Natural killer cell (primary cell): ENCODE results near the gene SLC25A33. TPM values are rescaled to one million over a fixed set of nuclear protein-coding genes. Genes with fewer than 3 reads are reported as not detected.

ENCODE experiments used
- ATAC-seq, 3 donors: fragments of 150-1000 bp in 2 of 3; fragments of 200-7000 bp in 1 of 3; cut with Tn5 transposase; 1 replicate in 1 of 3; 2 replicates in 2 of 3; pipeline ENCODE4 v1.10.0; 2021; ENCODE audit warnings: mild to moderate bottlenecking in 2 of 3, moderate library complexity in 2 of 3
- DNase-seq, 2 donors: peaks; one replicate each; pipeline versions ENCODE4 v3.0.0 to v3.0.0-alpha.2; 2013 to 2021; ENCODE audit warnings: mixed read lengths in 1 of 2
- H3K27ac ChIP-seq: one replicate; pipeline ENCODE4 v1.5.1; 2013; ENCODE audit warnings: mild to moderate bottlenecking, low read length
- H3K27me3 ChIP-seq: one replicate; pipeline ENCODE4 v1.6.1; 2013; ENCODE audit warnings: low read length; ENCODE audit not compliant: control insufficient read depth, insufficient read depth
- H3K36me3 ChIP-seq: one replicate; pipeline ENCODE4 v1.6.1; 2013; ENCODE audit warnings: low read length; ENCODE audit not compliant: control insufficient read depth, insufficient read depth
- H3K4me1 ChIP-seq: one replicate; pipeline ENCODE4 v1.6.1; 2013; ENCODE audit warnings: low read length; ENCODE audit not compliant: control insufficient read depth, insufficient read depth
- H3K4me3 ChIP-seq: one replicate; pipeline ENCODE4 v1.5.1; 2013; ENCODE audit warnings: low read length
- H3K9me3 ChIP-seq: one replicate; pipeline ENCODE4 v1.6.1; 2013; ENCODE audit warnings: low read length; ENCODE audit not compliant: control insufficient read depth, insufficient read depth
- H3K27ac Mint-ChIP-seq, 2 donors: one replicate each; pipeline ENCODE4 v1.8.0; 2022; ENCODE audit warnings: mild to moderate bottlenecking in 2 of 2, mixed read lengths in 2 of 2, moderate library complexity in 1 of 2
- H3K27me3 Mint-ChIP-seq, 2 donors: one replicate each; pipeline ENCODE4 v1.8.0; 2022; ENCODE audit warnings: low read depth in 2 of 2, mixed read lengths in 2 of 2
- H3K36me3 Mint-ChIP-seq: one replicate; pipeline ENCODE4 v1.8.0; 2022; ENCODE audit warnings: mixed read lengths
- H3K4me1 Mint-ChIP-seq, 2 donors: one replicate each; pipeline ENCODE4 v1.8.0; 2022; ENCODE audit warnings: mixed read lengths in 2 of 2
- H3K4me3 Mint-ChIP-seq: one replicate; pipeline ENCODE4 v1.8.0; 2022; ENCODE audit warnings: mild to moderate bottlenecking, moderate library complexity, mixed read lengths
- H3K9me3 Mint-ChIP-seq, 2 donors: one replicate each; pipeline ENCODE4 v1.8.0; 2022; ENCODE audit warnings: mixed read lengths in 2 of 2
- CTCF ChIP-seq: fragments of 200-600 bp; IDR thresholded peaks from one replicate; pipeline ENCODE4 v1.8.0; 2022; ENCODE audit warnings: antibody characterized with exemption
- WGBS: methylation state at CpG from one replicate; pipeline ENCODE4 v1.1.7; 2013; ENCODE audit warnings: missing lambda C conversion rate; ENCODE audit not compliant: insufficient coverage; 5-methylcytosine and 5-hydroxymethylcytosine counted together
- intact Hi-C: fragments of 100-400 bp; cut with micrococcal nuclease; formaldehyde crosslinking; loops from one replicate; pipeline ENCODE4 v1.14.2; 2022
- total RNA-seq, 4 donors: library from RNA; stranded (reverse); fragments of 120-200 nt in 1 of 4; gene quantifications; one replicate each; pipeline versions ENCODE4 v1.2.3 to v1.2.4, GENCODE V29; 2013 to 2022

The SLC25A33 gene
- total RNA-seq, 3 donors from 2014 or later (not counting 1 experiment from before 2014, with no cell fraction given) = 7.0 to 9.0 (median 7.6) TPM

- Mint-ChIP-seq H3K36me3 (no peaks in the 10 kb centered on the region), H3K27ac (no peak overlapping the region), H3K4me1 (no peaks in the 10 kb centered on the region), H3K9me3 (no peaks in the 10 kb centered on the region), H3K4me3 (no peak overlapping the region), H3K27me3 (no peaks in the 10 kb centered on the region)
- DNase-seq (no peak), ATAC-seq (no peak)
- 93% methylated on average over 9 of the region's 10 CpGs for WGBS
- intact Hi-C loops = no loop called here
- Histone ChIP-seq H3K27ac (no peak overlapping the region), H3K4me3 (no peak overlapping the region), H3K9me3 (no peaks in the 10 kb centered on the region), H3K36me3 (no peaks in the 10 kb centered on the region), H3K27me3 (no peaks in the 10 kb centered on the region), H3K4me1 (no peaks in the 10 kb centered on the region)
- TF ChIP-seq CTCF = no peak
Observed at GRCh38 chr1:9518454-9518998, 20.7 kb upstream of the SLC25A33 start.

- Histone ChIP-seq H3K9me3 (no peaks in the 10 kb centered on the region), H3K4me3 (no peak overlapping the region), H3K4me1 (no peaks in the 10 kb centered on the region), H3K36me3 (no peaks in the 10 kb centered on the region), H3K27me3 (no peaks in the 10 kb centered on the region), H3K27ac (no peak overlapping the region)
- Mint-ChIP-seq H3K9me3 (no peaks in the 10 kb centered on the region), H3K27me3 (no peaks in the 10 kb centered on the region), H3K4me3 (no peak overlapping the region), H3K27ac (no peak overlapping the region), H3K36me3 (no peaks in the 10 kb centered on the region), H3K4me1 (no peaks in the 10 kb centered on the region)
- DNase-seq = no peak
- intact Hi-C loops = no loop called here
- WGBS = 78% methylated on average over 8 of the region's 8 CpGs
- TF ChIP-seq CTCF = no peak
- no peak for ATAC-seq
Observed at GRCh38 chr1:9520411-9520810, 18.9 kb upstream of the SLC25A33 start.

GRCh38 chr1:9529190-9529589, 10.1 kb upstream of the SLC25A33 start:
- Histone ChIP-seq H3K27ac (no peak overlapping the region), H3K27me3 (no peaks in the 10 kb centered on the region), H3K4me1 (peaks cover 4% of the 10 kb centered on the region), H3K4me3 (no peak overlapping the region), H3K36me3 (no peaks in the 10 kb centered on the region), H3K9me3 (no peaks in the 10 kb centered on the region)
- TF ChIP-seq CTCF = no peak
- H3K27ac Mint-ChIP-seq = no peak overlapping the region
- WGBS = 88% methylated on average over 8 of the region's 8 CpGs
- no peak overlapping the region for H3K4me3 Mint-ChIP-seq
- H3K4me1 Mint-ChIP-seq = no peaks in the 10 kb centered on the region
- no peaks in the 10 kb centered on the region for H3K9me3 Mint-ChIP-seq
- no peaks in the 10 kb centered on the region for H3K27me3 Mint-ChIP-seq
- H3K36me3 Mint-ChIP-seq = no peaks in the 10 kb centered on the region
- no peak for ATAC-seq
- DNase-seq = no peak
- intact Hi-C loops = no loop called here

GRCh38 chr1:9530320-9530719, 8.9 kb upstream of the SLC25A33 start:
- intact Hi-C loops = no loop called here
- Histone ChIP-seq H3K4me3 (no peak overlapping the region), H3K9me3 (no peaks in the 10 kb centered on the region), H3K4me1 (peaks cover 4% of the 10 kb centered on the region), H3K36me3 (no peaks in the 10 kb centered on the region), H3K27ac (no peak overlapping the region), H3K27me3 (no peaks in the 10 kb centered on the region)
- Mint-ChIP-seq H3K4me1 (no peaks in the 10 kb centered on the region), H3K36me3 (no peaks in the 10 kb centered on the region), H3K27me3 (no peaks in the 10 kb centered on the region), H3K4me3 (no peak overlapping the region), H3K9me3 (no peaks in the 10 kb centered on the region), H3K27ac (no peak overlapping the region)
- no peak for TF ChIP-seq CTCF
- ATAC-seq (no peak), DNase-seq (no peak)
- 98% methylated on average over 4 of the region's 4 CpGs for WGBS
